PC-9 (cell line): Measurements from ENCODE around the gene TRIP11.

Experiments used
- EZH2 ChIP-seq: fragments of 200-600 bp; sonication (generic); IDR thresholded peaks from 2 replicates; pipeline ENCODE4 v1.8.0; 2017; ENCODE audit warnings: antibody characterized with exemption, low read depth
- TF ChIP-seq, protein P1 (sequence below): fragments of 200-600 bp; sonication (generic); conservative IDR thresholded peaks from 2 replicates; pipeline ENCODE4 v1.6.1; 2017; ENCODE audit warnings: mixed run types, antibody characterized with exemption, mild to moderate bottlenecking, moderate library complexity

DNA sequence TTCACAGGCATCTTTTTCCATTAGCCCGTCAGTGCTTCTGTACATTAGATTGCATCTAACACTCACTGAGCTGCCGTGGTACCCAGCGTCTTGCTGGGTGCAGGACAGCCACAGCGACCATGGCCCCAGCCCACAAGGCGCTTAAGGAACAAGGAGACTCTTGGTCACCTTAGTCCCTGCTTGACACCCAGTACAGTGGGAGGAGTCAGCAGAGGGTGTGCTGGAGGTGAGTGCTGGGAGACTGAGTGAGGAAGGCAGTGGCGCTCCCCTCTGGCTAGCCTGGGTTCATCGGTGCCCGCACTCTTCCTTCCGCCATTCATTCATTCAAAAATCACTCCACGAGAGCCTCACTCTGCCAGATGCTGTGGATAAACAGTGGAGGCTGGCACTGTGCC, 114.1 kb downstream of the TRIP11 start:
- TF ChIP-seq, protein P1, sequence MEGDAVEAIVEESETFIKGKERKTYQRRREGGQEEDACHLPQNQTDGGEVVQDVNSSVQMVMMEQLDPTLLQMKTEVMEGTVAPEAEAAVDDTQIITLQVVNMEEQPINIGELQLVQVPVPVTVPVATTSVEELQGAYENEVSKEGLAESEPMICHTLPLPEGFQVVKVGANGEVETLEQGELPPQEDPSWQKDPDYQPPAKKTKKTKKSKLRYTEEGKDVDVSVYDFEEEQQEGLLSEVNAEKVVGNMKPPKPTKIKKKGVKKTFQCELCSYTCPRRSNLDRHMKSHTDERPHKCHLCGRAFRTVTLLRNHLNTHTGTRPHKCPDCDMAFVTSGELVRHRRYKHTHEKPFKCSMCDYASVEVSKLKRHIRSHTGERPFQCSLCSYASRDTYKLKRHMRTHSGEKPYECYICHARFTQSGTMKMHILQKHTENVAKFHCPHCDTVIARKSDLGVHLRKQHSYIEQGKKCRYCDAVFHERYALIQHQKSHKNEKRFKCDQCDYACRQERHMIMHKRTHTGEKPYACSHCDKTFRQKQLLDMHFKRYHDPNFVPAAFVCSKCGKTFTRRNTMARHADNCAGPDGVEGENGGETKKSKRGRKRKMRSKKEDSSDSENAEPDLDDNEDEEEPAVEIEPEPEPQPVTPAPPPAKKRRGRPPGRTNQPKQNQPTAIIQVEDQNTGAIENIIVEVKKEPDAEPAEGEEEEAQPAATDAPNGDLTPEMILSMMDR: no peak
- TF ChIP-seq EZH2: no peak
